ENCODE results near the gene LRRC45. TPM values are rescaled to one million over a fixed set of nuclear protein-coding genes. Genes with fewer than 3 reads are reported as not detected.
A peak's percentile ranks its signal among the peaks of the same experiment; 100 is the strongest.

LRRC45 gene
- total and polyA plus RNA-seq, 8 donors: 12.0 to 23.2 (median 17.6) TPM

GRCh38 chr17:82049521-82049971, 26.4 kb downstream of the LRRC45 start:
- H3K4me1 ChIP-seq: peaks cover 17 to 41% of the 10 kb centered on the region in 2 donors
- H3K27me3 ChIP-seq: no peaks in the 10 kb centered on the region
- peak in 1 of 4 donors; percentile 62 for DNase-seq
- ATAC-seq: no peak
- H3K27ac ChIP-seq: no peak overlapping the region
- H3K36me3 ChIP-seq: peaks cover 0 to 50% of the 10 kb centered on the region in 2 donors
- no peak overlapping the region for H3K4me3 ChIP-seq
- TF ChIP-seq CTCF (IDR thresholded peaks at IDR 0.05): no peak
- intact Hi-C loops (cut with DNase I): no loop called here
- no peaks in the 10 kb centered on the region for H3K9me3 ChIP-seq

- ATAC-seq (no peak), DNase-seq (peak in 1 of 4 donors; percentile 60)
- H3K27me3 ChIP-seq: no peaks in the 10 kb centered on the region
- no peak overlapping the region for H3K27ac ChIP-seq
- H3K4me3 ChIP-seq: peak overlapping the region; percentile 75 to 79
- no peaks in the 10 kb centered on the region for H3K9me3 ChIP-seq
- H3K4me1 ChIP-seq: peaks cover 17 to 41% of the 10 kb centered on the region in 2 donors
- H3K36me3 ChIP-seq: peaks cover 0 to 57% of the 10 kb centered on the region in 2 donors
- TF ChIP-seq CTCF (IDR thresholded peaks at IDR 0.05): no peak
- intact Hi-C loops (cut with DNase I): no loop called here
Observed at GRCh38 chr17:82050152-82050760, 27.2 kb downstream of the LRRC45 start.

- Histone ChIP-seq H3K36me3 (peaks cover 0 to 64% of the 10 kb centered on the region in 2 donors), H3K9me3 (no peaks in the 10 kb centered on the region), H3K27me3 (no peaks in the 10 kb centered on the region), H3K4me3 (peak overlapping the region; percentile 75 to 79), H3K27ac (peak overlapping the region in 1 of 2 donors; percentile 41), H3K4me1 (peaks cover 17 to 41% of the 10 kb centered on the region in 2 donors)
- intact Hi-C loops (cut with DNase I): no loop called here
- ATAC-seq (peak; percentile 12), DNase-seq (peak in 1 of 4 donors; percentile 80)
- no peak for TF ChIP-seq CTCF (IDR thresholded peaks at IDR 0.05)
Observed at GRCh38 chr17:82050761-82051641, 27.9 kb downstream of the LRRC45 start.

GRCh38 chr17:82051776-82052637, 28.9 kb downstream of the LRRC45 start, which contains the start of the genes GPS1 and RFNG:
GPS1 (plus strand) TSS chr17:82051898; CDS start chr17:82051932, 34 bp downstream.
RFNG (minus strand) TSS chr17:82051811; CDS start chr17:82051766, 45 bp downstream.
- Histone ChIP-seq H3K36me3 (peaks cover 0 to 68% of the 10 kb centered on the region in 2 donors), H3K27me3 (no peaks in the 10 kb centered on the region), H3K4me1 (peaks cover 17 to 41% of the 10 kb centered on the region in 2 donors), H3K27ac (peak within 1 kb of the TSS in 1 of 2 donors; percentile 41), H3K4me3 (peak within 1 kb of the TSS; percentile 75 to 87), H3K9me3 (no peaks in the 10 kb centered on the region)
- DNase-seq (peak; percentile 59 to 96 (median 73)), ATAC-seq (peak; percentile 86)
- intact Hi-C loops (cut with DNase I): no loop called here
- TF ChIP-seq CTCF (IDR thresholded peaks at IDR 0.05): no peak
